Bronchial epithelial cell (primary cell): Measurements from ENCODE around the gene STAG1. TPM values are rescaled to one million over a fixed set of nuclear protein-coding genes. Genes with fewer than 3 reads are reported as not detected.
"Not testable (repeated sequence)": the region's sequence is repeated elsewhere in the genome, so short reads cannot be mapped to it uniquely, and the experiment has no call there.

ENCODE experiments used
- DNase-seq: peaks from one replicate; pipeline ENCODE4 v3.0.0-alpha.2; 2010; ENCODE audit warnings: low read depth
- FAIRE-seq: peaks from 2 replicates; lab custom pipeline; 2011; peaks lifted over from hg19 to GRCh38; lab: Jason Lieb, UNC
- H3K27me3 ChIP-seq: 2 replicates; pipeline ENCODE4 v1.5.1; 2011; ENCODE audit warnings: low read length; ENCODE audit not compliant: control insufficient read depth, insufficient read depth
- H3K36me3 ChIP-seq: 2 replicates; pipeline ENCODE4 v1.5.1; 2011; ENCODE audit warnings: low read length; ENCODE audit not compliant: control insufficient read depth, insufficient read depth
- H3K4me3 ChIP-seq: 2 replicates; pipeline ENCODE4 v1.5.1; 2011; ENCODE audit warnings: mild to moderate bottlenecking, low read depth, low read length, control low read depth
- total RNA-seq: library from RNA; depleted of rRNA; stranded (reverse); fragments of >200 nt; gene quantifications from 2 replicates; pipeline ENCODE4 v1.2.1, GENCODE V29; 2014
- TF ChIP-seq, protein P1 (sequence below): IDR thresholded peaks from 2 replicates; pipeline ENCODE4 v1.5.1; 2011; ENCODE audit warnings: mild to moderate bottlenecking, moderate library complexity, low read length, control low read depth, inconsistent platforms; ENCODE audit not compliant: insufficient read depth, severe bottlenecking

Gene STAG1
- total RNA-seq, 1 donor from 2014 or later, result 26.3 TPM

DNA sequence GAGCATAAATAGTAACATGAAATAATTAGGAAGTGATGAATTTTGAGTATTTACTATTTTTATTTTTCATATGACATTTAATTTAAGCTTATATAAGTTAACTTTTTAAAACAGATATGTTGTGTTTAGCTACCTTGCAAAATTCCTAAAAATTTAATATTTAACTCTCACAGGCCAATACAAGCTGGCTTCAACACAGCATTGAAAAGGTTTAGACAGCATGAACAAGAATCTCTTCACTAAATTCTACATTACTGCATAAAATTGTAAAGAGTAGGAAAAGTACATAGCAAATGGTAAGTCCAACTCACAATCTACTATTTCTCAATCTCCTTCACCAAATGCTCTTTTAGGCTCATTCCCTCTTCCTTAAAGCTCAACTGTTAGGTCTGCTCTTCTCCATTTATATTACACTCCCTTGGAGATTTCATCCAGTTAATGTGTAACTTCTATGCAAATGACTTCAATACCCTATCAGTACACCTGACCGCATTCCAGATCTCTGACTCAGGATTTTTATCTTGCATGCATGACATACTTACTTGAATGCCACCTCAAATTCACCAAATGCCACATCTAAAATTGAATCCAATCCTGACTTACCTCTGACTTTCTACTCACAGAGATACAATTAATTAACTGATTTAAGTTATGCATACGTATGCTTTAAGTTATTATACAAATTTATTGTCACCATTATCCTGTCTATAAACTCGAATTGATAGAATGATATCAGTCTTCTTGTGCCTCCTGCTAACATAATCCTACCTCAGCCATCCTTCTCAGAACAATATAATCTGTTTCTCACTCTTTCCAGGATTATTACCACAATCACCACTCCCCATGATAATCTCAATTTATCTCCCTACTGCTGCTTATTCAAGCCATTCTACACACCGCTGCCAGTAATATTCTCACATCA is 127.0 kb downstream of the STAG1 start:
- DNase-seq (peak; percentile 79), FAIRE-seq (no peak)
- no peaks in the 10 kb centered on the region for H3K36me3 ChIP-seq
- TF ChIP-seq, protein P1, sequence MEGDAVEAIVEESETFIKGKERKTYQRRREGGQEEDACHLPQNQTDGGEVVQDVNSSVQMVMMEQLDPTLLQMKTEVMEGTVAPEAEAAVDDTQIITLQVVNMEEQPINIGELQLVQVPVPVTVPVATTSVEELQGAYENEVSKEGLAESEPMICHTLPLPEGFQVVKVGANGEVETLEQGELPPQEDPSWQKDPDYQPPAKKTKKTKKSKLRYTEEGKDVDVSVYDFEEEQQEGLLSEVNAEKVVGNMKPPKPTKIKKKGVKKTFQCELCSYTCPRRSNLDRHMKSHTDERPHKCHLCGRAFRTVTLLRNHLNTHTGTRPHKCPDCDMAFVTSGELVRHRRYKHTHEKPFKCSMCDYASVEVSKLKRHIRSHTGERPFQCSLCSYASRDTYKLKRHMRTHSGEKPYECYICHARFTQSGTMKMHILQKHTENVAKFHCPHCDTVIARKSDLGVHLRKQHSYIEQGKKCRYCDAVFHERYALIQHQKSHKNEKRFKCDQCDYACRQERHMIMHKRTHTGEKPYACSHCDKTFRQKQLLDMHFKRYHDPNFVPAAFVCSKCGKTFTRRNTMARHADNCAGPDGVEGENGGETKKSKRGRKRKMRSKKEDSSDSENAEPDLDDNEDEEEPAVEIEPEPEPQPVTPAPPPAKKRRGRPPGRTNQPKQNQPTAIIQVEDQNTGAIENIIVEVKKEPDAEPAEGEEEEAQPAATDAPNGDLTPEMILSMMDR, result no peak
- no peak overlapping the region for H3K4me3 ChIP-seq
- H3K27me3 ChIP-seq, result no peaks in the 10 kb centered on the region

- H3K27me3 ChIP-seq, result no peaks in the 10 kb centered on the region
- no peaks in the 10 kb centered on the region for H3K36me3 ChIP-seq
- TF ChIP-seq, protein P1, result no peak
- no peak overlapping the region for H3K4me3 ChIP-seq
- DNase-seq (peak; percentile 58), FAIRE-seq (no peak)
These were observed 127.8 kb downstream of the STAG1 start for GRCh38 chr3:136624371-136624770.

DNA sequence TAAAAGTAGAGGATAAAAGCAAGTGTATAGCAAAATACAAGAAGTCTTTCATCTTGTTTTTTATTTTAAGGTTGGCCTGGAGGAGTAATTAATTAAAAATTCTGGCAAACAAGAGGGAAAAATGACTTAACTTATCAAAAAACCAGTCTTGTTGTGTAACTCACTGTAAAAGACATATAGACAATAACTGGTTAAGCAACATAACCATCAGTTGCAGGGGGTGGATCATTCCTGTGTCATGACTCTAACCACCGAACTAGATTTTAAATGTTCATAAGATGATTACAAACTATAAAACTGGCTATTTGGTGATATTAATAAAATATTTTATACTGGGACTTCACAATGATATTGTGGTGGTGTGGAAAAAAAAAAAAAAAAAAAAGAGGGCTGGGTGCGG is 130.6 kb downstream of the STAG1 start:
- H3K27me3 ChIP-seq, result no peaks in the 10 kb centered on the region
- no peak overlapping the region for H3K4me3 ChIP-seq
- TF ChIP-seq, protein P1, result no peak
- H3K36me3 ChIP-seq, result peaks cover 1% of the 10 kb centered on the region
- DNase-seq (peak; percentile 69), FAIRE-seq (no peak)

GRCh38 chr3:136620436-136620835 is 131.7 kb downstream of the STAG1 start:
- Histone ChIP-seq H3K27me3 (no peaks in the 10 kb centered on the region), H3K4me3 (no peak overlapping the region), H3K36me3 (peaks cover 1% of the 10 kb centered on the region)
- FAIRE-seq, result no peak
- no peak for DNase-seq
- TF ChIP-seq, protein P1, result no peak

DNA sequence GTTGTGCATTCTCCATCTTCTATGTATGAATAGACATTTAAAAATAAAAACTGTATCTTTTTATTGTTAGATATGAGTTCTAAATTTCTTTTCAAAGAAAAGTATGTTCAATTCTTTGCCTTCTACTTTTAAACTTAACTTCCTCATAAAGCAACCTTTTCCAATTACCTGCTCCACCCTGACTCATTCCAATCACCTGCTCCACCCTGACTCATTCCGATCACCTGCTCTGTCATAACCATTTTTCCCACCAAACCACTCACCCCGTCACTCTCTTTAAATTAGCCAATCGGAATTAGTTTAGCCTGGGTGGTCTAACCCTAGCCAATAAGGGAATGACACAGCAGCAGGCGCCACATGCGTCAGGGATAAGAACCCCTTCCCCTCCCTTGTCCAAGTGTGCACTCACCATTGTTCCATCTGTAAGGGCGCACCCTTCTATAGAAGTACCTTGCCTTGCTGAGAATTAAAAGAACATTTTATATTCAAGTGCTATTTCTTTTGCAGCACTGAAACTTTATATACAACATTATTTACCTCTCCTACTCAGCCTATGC is 134.1 kb downstream of the STAG1 start:
- H3K36me3 ChIP-seq, H3K27me3 ChIP-seq, FAIRE-seq, H3K4me3 ChIP-seq: not testable (repeated sequence)
- peak; percentile 36 for DNase-seq

DNA sequence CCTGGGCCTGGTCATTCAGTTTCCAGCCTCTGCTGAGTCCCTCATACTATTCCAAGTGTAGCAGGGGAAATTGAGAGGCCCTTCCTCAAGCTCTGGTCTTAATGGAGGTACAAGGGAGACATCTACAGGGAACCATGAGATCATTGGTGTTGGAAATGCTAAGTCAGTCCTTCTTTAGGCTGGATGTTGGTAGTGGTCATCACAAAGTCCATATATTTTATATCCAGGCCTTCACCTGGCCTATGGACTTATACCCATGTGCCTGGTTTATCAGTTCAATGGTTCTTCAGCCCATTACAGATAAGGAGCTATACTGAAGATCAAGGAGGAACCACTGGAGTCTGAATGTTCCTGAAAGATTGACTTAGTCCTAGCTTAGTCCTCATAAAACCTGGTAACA is 135.0 kb downstream of the STAG1 start:
- FAIRE-seq, result no peak
- Histone ChIP-seq H3K27me3 (no peaks in the 10 kb centered on the region), H3K36me3 (peaks cover 1% of the 10 kb centered on the region), H3K4me3 (no peak overlapping the region)
- TF ChIP-seq, protein P1, result no peak
- DNase-seq, result no peak
